ENCODE data around the gene TMEM145. TPM values are rescaled to one million over a fixed set of nuclear protein-coding genes. Genes with fewer than 3 reads are reported as not detected.

TMEM145 gene
- total RNA-seq, 1 donor from 2014 or later: 0.12 TPM

DNA sequence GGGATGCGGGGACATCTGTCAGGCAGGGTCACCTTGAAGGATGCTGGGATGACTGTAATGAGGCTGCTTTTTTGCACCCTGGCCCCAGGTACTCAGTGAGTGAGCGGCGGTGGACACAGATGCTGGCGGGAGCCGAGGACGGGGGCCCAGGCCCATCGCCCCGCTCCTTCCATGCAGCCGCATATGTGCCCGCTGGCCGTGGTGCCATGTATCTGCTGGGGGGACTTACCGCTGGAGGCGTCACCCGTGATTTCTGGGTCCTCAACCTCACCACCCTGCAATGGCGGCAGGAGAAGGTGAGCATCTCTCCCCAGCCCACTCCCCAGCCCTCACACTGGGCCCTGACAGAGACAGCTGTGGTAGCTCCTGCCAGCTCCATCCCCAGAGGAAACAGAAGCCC, 43.6 kb downstream of the TMEM145 start:
- intact Hi-C loops (cut with micrococcal nuclease): no loop called here

DNA sequence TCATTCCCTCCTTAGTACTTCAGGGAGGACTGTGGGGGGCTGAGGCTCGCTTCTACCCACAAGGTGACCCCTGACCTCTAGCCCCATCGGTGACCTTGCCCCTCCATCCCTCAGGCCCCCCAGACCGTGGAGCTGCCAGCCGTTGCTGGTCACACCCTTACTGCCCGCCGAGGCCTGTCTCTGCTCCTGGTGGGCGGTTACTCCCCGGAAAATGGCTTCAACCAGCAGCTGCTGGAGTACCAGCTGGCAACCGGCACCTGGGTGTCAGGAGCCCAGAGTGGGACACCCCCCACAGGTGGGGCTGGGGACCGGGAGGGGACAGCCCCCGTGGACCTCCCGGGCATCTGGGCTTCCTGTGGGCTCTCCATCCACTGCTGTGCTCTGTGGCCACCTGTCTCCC, 44.2 kb downstream of the TMEM145 start:
- intact Hi-C loops (cut with micrococcal nuclease): no loop called here

- intact Hi-C loops (cut with micrococcal nuclease): no loop called here
These were observed 47.9 kb downstream of the TMEM145 start for GRCh38 chr19:42360787-42361544.

- intact Hi-C loops (cut with micrococcal nuclease): no loop called here
These were observed 48.4 kb downstream of the TMEM145 start for GRCh38 chr19:42361545-42361910.

GRCh38 chr19:42362342-42362741, 49.2 kb downstream of the TMEM145 start:
- intact Hi-C loops (cut with micrococcal nuclease): no loop called here

- intact Hi-C loops (cut with micrococcal nuclease): no loop called here
These were observed 49.9 kb downstream of the TMEM145 start for GRCh38 chr19:42362891-42363440.

DNA sequence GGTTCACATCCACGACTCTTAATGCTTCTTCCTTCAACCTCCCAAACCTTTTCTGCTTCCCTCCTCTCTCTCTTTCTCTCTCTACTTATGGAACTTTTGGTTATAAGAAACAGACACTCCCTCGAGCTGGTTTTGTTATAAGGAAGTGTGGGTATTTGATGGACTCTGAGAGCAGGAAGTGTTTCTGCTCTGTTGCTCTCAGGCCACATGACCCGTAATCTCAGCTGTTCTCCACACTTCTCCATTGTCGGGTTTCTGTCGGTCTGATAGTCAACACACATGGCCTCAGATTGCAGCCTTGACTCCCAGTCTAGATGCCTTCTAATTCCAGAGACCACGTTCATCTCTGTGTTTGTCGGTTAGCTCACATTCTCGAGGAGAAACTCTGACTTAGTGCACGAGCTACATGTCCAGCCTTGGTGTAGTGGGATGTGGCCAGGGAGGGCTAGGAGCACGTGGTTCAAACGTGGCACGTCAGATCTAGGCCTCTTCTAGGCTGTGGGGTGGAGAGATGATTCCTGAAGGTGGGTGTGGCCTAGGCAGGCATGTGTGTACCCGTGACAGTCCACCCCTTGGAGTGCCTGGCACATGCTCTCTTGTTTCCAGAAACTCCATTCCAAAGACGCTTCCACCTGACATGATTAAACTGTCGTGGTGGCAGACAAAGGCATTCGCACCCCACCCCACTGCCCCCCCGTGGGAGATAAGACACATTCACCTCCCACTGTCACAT, 50.7 kb downstream of the TMEM145 start:
- intact Hi-C loops (cut with micrococcal nuclease): no loop called here

DNA sequence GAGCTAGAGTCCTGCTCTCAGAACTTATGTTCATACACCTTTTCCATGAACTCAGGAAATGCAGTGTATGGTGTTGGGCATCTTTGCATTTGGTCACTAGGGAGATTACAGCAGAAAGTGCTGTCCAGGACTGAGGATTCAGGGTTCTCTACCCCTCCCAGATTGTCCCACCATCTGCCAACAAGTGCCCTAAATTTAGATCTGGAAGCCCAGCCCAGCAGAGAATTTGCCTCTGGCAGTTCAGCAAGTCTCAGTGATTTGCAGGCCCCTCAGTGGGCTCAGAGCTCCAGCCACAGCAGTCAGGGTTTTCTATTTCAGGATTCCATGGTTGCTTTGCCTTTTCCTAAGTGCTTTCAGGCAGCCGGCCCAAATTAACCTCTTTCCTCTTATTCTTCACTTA, 53.6 kb downstream of the TMEM145 start:
- intact Hi-C loops (cut with micrococcal nuclease): no loop called here

DNA sequence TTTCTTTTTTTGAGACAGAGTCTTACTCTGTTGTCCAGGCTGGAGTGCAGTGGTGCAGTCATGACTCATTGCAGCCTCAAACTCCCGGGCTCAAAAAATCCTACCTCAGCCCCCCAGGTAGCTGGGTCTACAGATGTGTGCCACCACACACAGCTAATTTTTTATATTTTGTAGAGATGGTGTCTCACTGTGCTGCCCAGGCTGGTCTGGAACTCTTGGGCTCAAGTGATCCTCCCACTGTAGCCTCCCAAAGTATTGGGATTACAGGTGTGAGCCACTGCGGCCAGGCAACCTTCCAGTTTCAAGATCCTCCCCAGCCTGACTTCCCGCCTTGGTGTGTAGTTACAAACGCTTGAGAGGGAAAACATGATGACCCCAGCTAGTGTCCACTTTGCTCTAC, 54.8 kb downstream of the TMEM145 start:
- intact Hi-C loops (cut with micrococcal nuclease): no loop called here

GRCh38 chr19:42368360-42368759, 55.3 kb downstream of the TMEM145 start:
- intact Hi-C loops (cut with micrococcal nuclease): no loop called here

- intact Hi-C loops (cut with micrococcal nuclease): no loop called here
These were observed 55.7 kb downstream of the TMEM145 start for GRCh38 chr19:42368765-42369164.

DNA sequence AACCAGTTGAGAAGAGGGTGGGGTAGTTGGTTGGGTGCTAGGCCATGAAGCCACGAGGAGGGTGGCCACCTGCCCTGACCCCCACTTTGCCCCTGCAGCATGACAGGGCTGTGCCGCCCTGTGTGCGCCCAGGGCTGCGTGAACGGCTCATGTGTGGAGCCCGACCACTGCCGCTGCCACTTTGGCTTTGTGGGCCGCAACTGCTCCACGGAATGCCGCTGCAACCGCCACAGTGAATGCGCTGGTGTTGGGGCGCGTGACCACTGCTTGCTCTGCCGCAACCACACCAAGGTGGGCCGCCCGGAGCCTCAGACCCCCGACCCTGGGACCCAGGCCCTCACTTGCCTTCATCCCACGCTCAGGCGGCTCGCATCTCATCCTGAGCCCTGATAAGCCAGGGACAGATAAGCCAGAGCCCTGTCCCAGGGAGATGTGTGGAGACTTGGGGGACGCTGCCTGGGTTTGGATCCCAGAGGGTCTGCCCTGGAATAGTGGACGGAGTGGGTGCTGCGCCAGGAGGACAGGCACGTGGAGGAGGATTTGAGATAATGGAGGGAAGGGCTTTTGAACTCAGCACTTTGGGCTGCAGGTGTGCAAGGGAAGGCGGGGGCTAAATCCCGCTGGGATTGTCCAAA, 56.4 kb downstream of the TMEM145 start:
- intact Hi-C loops (cut with micrococcal nuclease): no loop called here

- intact Hi-C loops (cut with micrococcal nuclease): no loop called here
These were observed 57.0 kb downstream of the TMEM145 start for GRCh38 chr19:42370068-42370520.

GRCh38 chr19:42370626-42371175, 57.6 kb downstream of the TMEM145 start:
- intact Hi-C loops (cut with micrococcal nuclease): no loop called here

Other genes starting within 250 kb of the TMEM145 start
- 3.6 and 4.6 TPM in 2 replicates for gene GRIK5, start 243.1 kb upstream of the TMEM145 start, total RNA-seq
- 15.2 and 15.9 TPM in 2 replicates for gene ZNF574, start 237.1 kb upstream of the TMEM145 start, total RNA-seq
- 42.8 and 46.2 TPM in 2 replicates for gene POU2F2, start 180.9 kb upstream of the TMEM145 start, total RNA-seq
- gene DEDD2, start 95.6 kb upstream of the TMEM145 start, total RNA-seq: 47.7 and 48.8 TPM in 2 replicates
- gene ZNF526, start 93.0 kb upstream of the TMEM145 start, total RNA-seq: 20.1 and 20.4 TPM in 2 replicates
- 56.9 and 60.7 TPM in 2 replicates for gene GSK3A, start 70.7 kb upstream of the TMEM145 start, total RNA-seq
- gene ERF, start 58.2 kb upstream of the TMEM145 start, total RNA-seq: 41.8 and 51.2 TPM in 2 replicates
- gene CIC, start 44.1 kb upstream of the TMEM145 start, total RNA-seq: 98.8 and 99.3 TPM in 2 replicates
- 0.51 and 0.76 TPM in 2 replicates for gene PRR19, start 11.2 kb upstream of the TMEM145 start, total RNA-seq
- 35.5 and 36.8 TPM in 2 replicates for gene PAFAH1B3, start 10.7 kb upstream of the TMEM145 start, total RNA-seq
- 4.3 and 4.5 TPM in 2 replicates for gene MEGF8, start 12.3 kb downstream of the TMEM145 start, total RNA-seq
- gene CNFN, start 77.0 kb downstream of the TMEM145 start, total RNA-seq: not detected in 2 replicates
- 26.9 and 30.2 TPM in 2 replicates for gene LIPE, start 114.1 kb downstream of the TMEM145 start, total RNA-seq
- not detected in 2 replicates for gene CXCL17, start 129.6 kb downstream of the TMEM145 start, total RNA-seq
- 40.3 and 42.6 TPM in 2 replicates for gene CEACAM1, start 215.2 kb downstream of the TMEM145 start, total RNA-seq